Panc1 (cell line): Measurements from ENCODE around the gene GARIN6. TPM values are rescaled to one million over a fixed set of nuclear protein-coding genes. Genes with fewer than 3 reads are reported as not detected.

Experiments used
- ATAC-seq: fragments of 200-7000 bp; cut with Tn5 transposase; 2 replicates; pipeline ENCODE4 v1.9.1; 2020; ENCODE audit warnings: mild to moderate bottlenecking, moderate library complexity
- BruUV-seq: library from RNA; stranded (reverse); fragments of 400-500 nt; replicated peaks from 2 replicates; lab custom pipeline; 2021; lab: Mats Ljungman, UMichigan
- CTCF ChIA-PET: fragments of 300-600 bp; sonication (Branson Sonifier 250); formaldehyde crosslinking; loops from one replicate; lab custom pipeline; 2022; ENCODE audit warnings: antibody characterized with exemption; lab: Charles Lee
- POLR2A ChIA-PET: fragments of 300-600 bp; sonication (Branson Sonifier 250); formaldehyde crosslinking; loops from one replicate; lab custom pipeline; 2022; ENCODE audit warnings: antibody characterized with exemption; lab: Charles Lee
- DNase-seq: peaks from one replicate; pipeline ENCODE4 v3.0.0-alpha.2; 2010; ENCODE audit warnings: low read depth, low spot score
- H3K27ac ChIP-seq: 2 replicates; pipeline ENCODE4 v1.5.1; 2011; ENCODE audit warnings: mild to moderate bottlenecking, low read length, inconsistent platforms
- H3K27me3 ChIP-seq: fragments of 200-500 bp; sonication (Bioruptor generic); 2 replicates; pipeline ENCODE4 v1.6.0; 2014; ENCODE audit warnings: low read length, inconsistent platforms; ENCODE audit not compliant: control insufficient read depth, insufficient read depth
- H3K36me3 ChIP-seq: fragments of 200-500 bp; sonication (Bioruptor generic); 2 replicates; pipeline ENCODE4 v1.5.1; 2014; ENCODE audit warnings: inconsistent platforms, mild to moderate bottlenecking, low read length, moderate library complexity; ENCODE audit not compliant: control insufficient read depth, insufficient read depth
- H3K4me1 ChIP-seq: 2 replicates; pipeline ENCODE4 v1.5.1; 2011; ENCODE audit warnings: inconsistent platforms, mild to moderate bottlenecking, low read length, moderate library complexity; ENCODE audit not compliant: control insufficient read depth, insufficient read depth
- H3K4me3 ChIP-seq, 2 experiments: 2 replicates each; pipeline ENCODE4 v1.5.1; 2011 to 2012; ENCODE audit warnings: low read depth in 2 of 2, low read length in 2 of 2, mild to moderate bottlenecking in 2 of 2, inconsistent platforms in 1 of 2, moderate library complexity in 1 of 2
- H3K9me3 ChIP-seq: fragments of 200-500 bp; sonication (Bioruptor generic); 2 replicates; pipeline ENCODE4 v1.5.1; 2014; ENCODE audit warnings: low read depth, mild to moderate bottlenecking, inconsistent platforms, low read length, moderate library complexity; ENCODE audit not compliant: control insufficient read depth, insufficient read depth
- CTCF ChIP-seq: fragments of 450-650 bp; IDR thresholded peaks from 2 replicates; pipeline ENCODE4 v1.5.1; 2017; ENCODE audit warnings: mild to moderate bottlenecking
- POLR2AphosphoS5 ChIP-seq: IDR thresholded peaks from 2 replicates; pipeline ENCODE4 v1.6.1; 2012; ENCODE audit warnings: mild to moderate bottlenecking, low read depth, low read length, moderate library complexity
- REST ChIP-seq, 2 experiments: IDR thresholded peaks; 2 replicates each; pipeline ENCODE4 v1.6.1; 2011 to 2012; ENCODE audit warnings: low read depth in 2 of 2, control low read depth in 1 of 2, low read length in 1 of 2, mild to moderate bottlenecking in 1 of 2, moderate library complexity in 1 of 2; ENCODE audit not compliant: insufficient read depth in 1 of 2
- SIN3A ChIP-seq: IDR thresholded peaks from 2 replicates; pipeline ENCODE4 v1.6.1; 2012; ENCODE audit warnings: low read depth, mild to moderate bottlenecking, low read length, moderate library complexity, borderline replicate concordance; ENCODE audit not compliant: insufficient read depth
- TCF7L2 ChIP-seq: IDR thresholded peaks from 2 replicates; pipeline ENCODE4 v1.6.1; 2011; ENCODE audit warnings: mild to moderate bottlenecking, low read depth, low read length, inconsistent platforms
- in situ Hi-C: cut with HindIII; loops from 2 replicates; pipeline ENCODE4 v1.10.0; 2016; ENCODE audit warnings: low sequenced_read_pairs, low pct_unique_long_range_greater_than_20kb
- intact Hi-C: fragments of 100-400 bp; cut with micrococcal nuclease; formaldehyde crosslinking; loops from one replicate; pipeline ENCODE4 v1.10.0; 2022; ENCODE audit not compliant: unreplicated experiment
- total RNA-seq: library from RNA; stranded (reverse); gene quantifications from one replicate; pipeline ENCODE4 v1.2.1, GENCODE V29; 2021; ENCODE audit not compliant: unreplicated experiment

The GARIN6 gene
- total RNA-seq, 1 experiment from 2014 or later: not detected

GRCh38 chr12:99644629-99645028 lies 2.9 kb upstream of the GARIN6 start:
- no peak overlapping the region for H3K4me3 ChIP-seq
- DNase-seq: no peak
- no peak for TF ChIP-seq POLR2AphosphoS5
- no peak for TF ChIP-seq TCF7L2
- no peak for TF ChIP-seq CTCF
- TF ChIP-seq REST (IDR thresholded peaks at IDR 0.05; ENCODE audit: insufficient read depth in 1 of 2, low read depth in 2 of 2, low read length in 1 of 2): no peak
- TF ChIP-seq SIN3A: no peak
- ATAC-seq: no peak
- intact Hi-C loops (no loop called here), in situ Hi-C loops (no loop called here)
- ChIA-PET CTCF (no interaction called here), POLR2A (interaction anchor here (0.7 kb wide), 1 partner anchor 245 kb away, joined by 3 read pairs; no protein-coding TSS in a partner anchor)
- BruUV-seq: no TSS peak
- no peaks in the 10 kb centered on the region for H3K27me3 ChIP-seq
- no peaks in the 10 kb centered on the region for H3K36me3 ChIP-seq
- no peak overlapping the region for H3K27ac ChIP-seq
- no peaks in the 10 kb centered on the region for H3K9me3 ChIP-seq
- no peaks in the 10 kb centered on the region for H3K4me1 ChIP-seq

GRCh38 chr12:99648183-99648582 lies 630 bp downstream of the GARIN6 start:
- Histone ChIP-seq H3K36me3 (no peaks in the 10 kb centered on the region), H3K27ac (no peak overlapping the region), H3K9me3 (no peaks in the 10 kb centered on the region), H3K27me3 (no peaks in the 10 kb centered on the region), H3K4me1 (no peaks in the 10 kb centered on the region), H3K4me3 (no peak overlapping the region)
- intact Hi-C loops: no loop called here
- BruUV-seq: no TSS peak
- ChIA-PET POLR2A (no interaction called here), CTCF (no interaction called here)
- no peak for TF ChIP-seq SIN3A
- no peak for TF ChIP-seq POLR2AphosphoS5
- in situ Hi-C loops: no loop called here
- DNase-seq (no peak), ATAC-seq (no peak)

- Histone ChIP-seq H3K27me3 (no peaks in the 10 kb centered on the region), H3K36me3 (no peaks in the 10 kb centered on the region), H3K9me3 (no peaks in the 10 kb centered on the region), H3K27ac (no peak overlapping the region), H3K4me3 (no peak overlapping the region), H3K4me1 (no peaks in the 10 kb centered on the region)
- DNase-seq (no peak), ATAC-seq (no peak)
- ChIA-PET POLR2A (no interaction called here), CTCF (no interaction called here)
- in situ Hi-C loops: no loop called here
- no TSS peak for BruUV-seq
- TF ChIP-seq TCF7L2 (no peak), SIN3A (no peak), CTCF (no peak), REST (IDR thresholded peaks at IDR 0.05; ENCODE audit: insufficient read depth in 1 of 2, low read depth in 2 of 2, low read length in 1 of 2) (no peak)
- intact Hi-C loops: no loop called here
Measured at GRCh38 chr12:99649551-99649950, 2.0 kb downstream of the GARIN6 start.
